Hepatocyte (in vitro differentiated cells): ENCODE measurements around the gene TSHZ3. TPM values are rescaled to one million over a fixed set of nuclear protein-coding genes. Genes with fewer than 3 reads are reported as not detected.

Experiments
- DNase-seq: peaks from one replicate; pipeline ENCODE4 v3.0.0-alpha.2; 2016; ENCODE audit warnings: low spot score
- H2AFZ ChIP-seq: fragments of 200-600 bp; sonication (generic); 2 replicates; pipeline ENCODE4 v1.6.0; 2016; ENCODE audit warnings: antibody characterized with exemption, mild to moderate bottlenecking
- H3K27ac ChIP-seq: fragments of 200-600 bp; sonication (generic); 2 replicates; pipeline ENCODE4 v1.5.1; 2016; ENCODE audit warnings: mild to moderate bottlenecking
- H3K27me3 ChIP-seq: fragments of 200-600 bp; sonication (generic); 2 replicates; pipeline ENCODE4 v1.6.1; 2016
- H3K36me3 ChIP-seq: fragments of 200-600 bp; sonication (generic); replicated peaks from 2 replicates; pipeline ENCODE4 v1.5.1; 2016; ENCODE audit warnings: low read depth; ENCODE audit not compliant: insufficient read depth
- H3K4me1 ChIP-seq: fragments of 200-600 bp; sonication (generic); 2 replicates; pipeline ENCODE4 v1.5.1; 2016; ENCODE audit warnings: mild to moderate bottlenecking, moderate library complexity; ENCODE audit not compliant: insufficient read depth
- H3K4me2 ChIP-seq: fragments of 200-600 bp; sonication (generic); 2 replicates; pipeline ENCODE4 v1.6.0; 2016
- H3K4me3 ChIP-seq: fragments of 200-600 bp; sonication (generic); 2 replicates; pipeline ENCODE4 v1.5.1; 2016; ENCODE audit warnings: mild to moderate bottlenecking
- H3K79me2 ChIP-seq: fragments of 200-600 bp; sonication (generic); 2 replicates; pipeline ENCODE4 v1.6.0; 2017; ENCODE audit warnings: mild to moderate bottlenecking
- H3K9me2 ChIP-seq: fragments of 200-600 bp; sonication (generic); replicated peaks from 2 replicates; pipeline ENCODE4 v1.6.0; 2017; ENCODE audit warnings: mild to moderate bottlenecking; ENCODE audit not compliant: insufficient read depth
- H3K9me3 ChIP-seq: fragments of 200-600 bp; sonication (generic); 2 replicates; pipeline ENCODE4 v1.5.1; 2016; ENCODE audit warnings: low read depth, mild to moderate bottlenecking
- H4K20me1 ChIP-seq: fragments of 200-600 bp; sonication (generic); 2 replicates; pipeline ENCODE4 v1.6.0; 2016; ENCODE audit warnings: mild to moderate bottlenecking; ENCODE audit not compliant: insufficient read depth, poor library complexity, severe bottlenecking
- EZH2 ChIP-seq: fragments of 200-600 bp; sonication (generic); IDR thresholded peaks from 2 replicates; pipeline ENCODE4 v1.6.1; 2016; ENCODE audit warnings: antibody characterized with exemption, mild to moderate bottlenecking, borderline replicate concordance
- EZH2phosphoT487 ChIP-seq: fragments of 200-600 bp; sonication (generic); IDR thresholded peaks from one replicate; pipeline ENCODE4 v1.6.1; 2018; ENCODE audit warnings: antibody characterized with exemption, mild to moderate bottlenecking, low read depth, moderate library complexity; ENCODE audit not compliant: unreplicated experiment, severe bottlenecking
- WGBS: methylation state at CpG from one replicate; pipeline ENCODE4 v1.1.6; 2016; ENCODE audit warnings: low lambda C conversion rate; ENCODE audit errors: missing lambda C conversion rate; 5-methylcytosine and 5-hydroxymethylcytosine counted together
- polyA plus RNA-seq: library from polyadenylated mRNA; unstranded; fragments of >200 nt; fragmentation: Nextera tagmentation; extraction: Ambion mirVana; gene quantifications from 2 replicates; pipeline ENCODE4 v1.2.1, GENCODE V29; 2016
- total RNA-seq: library from RNA; depleted of rRNA; stranded (reverse); fragments of >200 nt; gene quantifications from 2 replicates; pipeline ENCODE4 v1.2.3, GENCODE V29; 2014
- TF ChIP-seq, protein P1 (sequence below): fragments of 200-600 bp; sonication (generic); IDR thresholded peaks from 2 replicates; pipeline ENCODE4 v1.5.1; 2016; ENCODE audit warnings: antibody characterized with exemption, mild to moderate bottlenecking; ENCODE audit not compliant: poor library complexity

The TSHZ3 gene
- total and polyA plus RNA-seq, 2 experiments from 2014 or later: 4.9 to 5.3 TPM

DNA sequence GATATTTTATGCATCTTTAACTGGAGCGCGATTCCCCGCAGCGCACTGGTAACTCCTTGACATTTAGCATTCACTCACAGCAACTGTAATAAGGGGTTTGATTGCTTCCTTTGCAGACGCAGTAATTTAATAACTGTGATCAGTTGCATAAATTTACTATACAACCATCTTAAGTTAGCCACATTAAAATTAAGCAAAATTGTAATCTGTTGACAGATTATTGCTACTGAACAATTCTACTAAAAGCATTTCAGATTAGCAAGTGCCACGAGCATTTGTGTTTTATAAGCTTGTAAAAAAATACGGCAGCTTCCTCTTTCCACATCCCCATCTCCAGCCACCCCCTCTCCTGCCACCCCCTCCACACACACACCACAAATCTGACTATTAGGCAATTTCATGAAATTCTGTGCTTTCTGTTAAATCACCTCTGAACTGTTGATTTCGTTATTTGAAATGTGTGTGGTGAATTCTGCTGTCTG, 44.4 kb downstream of the TSHZ3 start:
- peaks cover 16% of the 10 kb centered on the region for H3K79me2 ChIP-seq
- H3K36me3 ChIP-seq: no peaks in the 10 kb centered on the region
- DNase-seq: no peak
- no peak overlapping the region for H3K4me2 ChIP-seq
- no peaks in the 10 kb centered on the region for H3K4me1 ChIP-seq
- WGBS: 73% methylated on average over 8 of the region's 8 CpGs
- H3K4me3 ChIP-seq: no peak overlapping the region
- H3K9me3 ChIP-seq: no peaks in the 10 kb centered on the region
- no peaks in the 10 kb centered on the region for H3K9me2 ChIP-seq
- H3K27me3 ChIP-seq: no peaks in the 10 kb centered on the region
- no peak overlapping the region for H2AFZ ChIP-seq
- no peaks in the 10 kb centered on the region for H4K20me1 ChIP-seq
- TF ChIP-seq, protein P1, sequence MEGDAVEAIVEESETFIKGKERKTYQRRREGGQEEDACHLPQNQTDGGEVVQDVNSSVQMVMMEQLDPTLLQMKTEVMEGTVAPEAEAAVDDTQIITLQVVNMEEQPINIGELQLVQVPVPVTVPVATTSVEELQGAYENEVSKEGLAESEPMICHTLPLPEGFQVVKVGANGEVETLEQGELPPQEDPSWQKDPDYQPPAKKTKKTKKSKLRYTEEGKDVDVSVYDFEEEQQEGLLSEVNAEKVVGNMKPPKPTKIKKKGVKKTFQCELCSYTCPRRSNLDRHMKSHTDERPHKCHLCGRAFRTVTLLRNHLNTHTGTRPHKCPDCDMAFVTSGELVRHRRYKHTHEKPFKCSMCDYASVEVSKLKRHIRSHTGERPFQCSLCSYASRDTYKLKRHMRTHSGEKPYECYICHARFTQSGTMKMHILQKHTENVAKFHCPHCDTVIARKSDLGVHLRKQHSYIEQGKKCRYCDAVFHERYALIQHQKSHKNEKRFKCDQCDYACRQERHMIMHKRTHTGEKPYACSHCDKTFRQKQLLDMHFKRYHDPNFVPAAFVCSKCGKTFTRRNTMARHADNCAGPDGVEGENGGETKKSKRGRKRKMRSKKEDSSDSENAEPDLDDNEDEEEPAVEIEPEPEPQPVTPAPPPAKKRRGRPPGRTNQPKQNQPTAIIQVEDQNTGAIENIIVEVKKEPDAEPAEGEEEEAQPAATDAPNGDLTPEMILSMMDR: no peak
- TF ChIP-seq EZH2 (no peak), EZH2phosphoT487 (no peak)
- H3K27ac ChIP-seq: no peak overlapping the region

DNA sequence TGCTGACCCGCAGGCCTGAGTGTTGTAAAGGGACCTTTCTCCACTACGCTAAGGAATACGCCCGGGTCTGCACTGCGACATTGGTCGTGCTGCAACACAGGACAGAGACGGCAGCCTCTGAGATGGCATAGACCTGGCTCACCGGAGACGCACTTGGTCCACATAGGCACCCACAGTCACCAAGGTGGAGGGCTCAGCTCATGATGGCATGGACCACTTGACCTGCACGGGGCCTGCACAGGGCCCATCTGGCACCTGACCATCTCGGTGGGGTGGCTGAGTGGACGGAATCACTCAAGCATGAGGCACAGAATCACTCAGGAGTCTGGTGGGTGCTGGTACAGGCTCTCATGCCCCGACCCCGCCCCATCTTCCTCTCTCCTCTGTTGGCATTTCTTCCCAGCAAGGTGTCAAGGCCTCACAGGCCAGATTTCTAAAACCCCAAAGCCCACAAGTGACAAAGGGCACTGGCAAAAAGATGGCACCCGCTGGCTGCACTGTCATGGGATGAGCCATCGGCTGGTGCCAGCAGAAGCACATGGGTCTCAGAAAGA, 45.9 kb downstream of the TSHZ3 start:
- Histone ChIP-seq H3K9me2 (no peaks in the 10 kb centered on the region), H3K79me2 (peaks cover 13% of the 10 kb centered on the region), H3K27ac (no peak overlapping the region), H3K27me3 (no peaks in the 10 kb centered on the region), H3K4me1 (no peaks in the 10 kb centered on the region), H4K20me1 (no peaks in the 10 kb centered on the region), H3K36me3 (no peaks in the 10 kb centered on the region), H2AFZ (no peak overlapping the region), H3K9me3 (no peaks in the 10 kb centered on the region), H3K4me3 (no peak overlapping the region), H3K4me2 (no peak overlapping the region)
- WGBS: 96% methylated on average over 16 of the region's 16 CpGs
- DNase-seq: no peak
- TF ChIP-seq EZH2 (no peak), EZH2phosphoT487 (no peak)
- TF ChIP-seq, protein P1: no peak

DNA sequence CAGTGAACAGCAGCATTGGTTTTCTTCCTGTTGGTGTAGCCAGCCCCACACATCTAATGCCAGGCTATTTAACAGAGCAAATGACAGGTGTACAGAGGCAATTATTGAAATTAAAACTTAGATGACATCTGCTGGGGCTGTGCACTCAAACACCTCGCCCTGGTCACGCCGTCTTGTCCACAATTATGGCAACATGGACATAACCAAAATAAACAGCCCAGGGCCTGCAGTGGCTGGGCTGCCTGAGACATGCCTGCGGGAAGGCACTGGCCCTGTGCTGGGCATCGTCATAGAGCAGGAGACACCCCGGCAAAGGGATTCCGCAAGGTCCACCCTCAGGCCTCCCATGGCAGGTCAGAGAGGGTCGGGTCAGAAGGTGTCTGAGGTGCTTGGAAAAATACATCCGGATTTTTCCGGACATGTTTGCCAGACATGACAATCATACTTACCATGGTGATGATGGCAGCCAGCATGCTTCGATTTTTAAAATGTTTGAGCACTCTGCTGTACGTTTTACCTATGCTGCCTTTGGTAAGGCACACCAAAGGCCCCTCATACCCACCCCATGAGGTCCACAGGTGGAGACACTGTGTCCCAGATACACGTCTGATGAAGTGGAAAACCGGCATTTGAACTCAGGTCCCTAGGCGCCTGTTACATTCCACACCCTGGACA, 47.8 kb downstream of the TSHZ3 start:
- Histone ChIP-seq H3K9me3 (no peaks in the 10 kb centered on the region), H3K27me3 (no peaks in the 10 kb centered on the region), H3K36me3 (no peaks in the 10 kb centered on the region), H4K20me1 (no peaks in the 10 kb centered on the region), H3K79me2 (peaks cover 16% of the 10 kb centered on the region), H2AFZ (no peak overlapping the region), H3K27ac (no peak overlapping the region), H3K4me1 (no peaks in the 10 kb centered on the region), H3K4me2 (no peak overlapping the region), H3K9me2 (no peaks in the 10 kb centered on the region), H3K4me3 (no peak overlapping the region)
- WGBS: 94% methylated on average over 15 of the region's 15 CpGs
- TF ChIP-seq, protein P1: no peak
- TF ChIP-seq EZH2 (no peak), EZH2phosphoT487 (no peak)
- no peak for DNase-seq
